GM12878 (cell line): ENCODE measurements around the gene GRIP2. TPM values are rescaled to one million over a fixed set of nuclear protein-coding genes. Genes with fewer than 3 reads are reported as not detected.
A peak's percentile ranks its signal among the peaks of the same experiment; 100 is the strongest.

Experiments used
- ATAC-seq: fragments of 200-7000 bp; cut with Tn5 transposase; 3 replicates; pipeline ENCODE4 v1.9.1; 2020; ENCODE audit warnings: mild to moderate bottlenecking, moderate library complexity
- BruUV-seq: library from RNA; stranded (reverse); fragments of 400-500 nt; replicated peaks from 2 replicates; lab custom pipeline; 2021; lab: Mats Ljungman, UMichigan
- CTCF ChIA-PET: fragments of 300-600 bp; sonication (Branson Sonifier 250); formaldehyde crosslinking; extraction: SDS; loops from one replicate; lab custom pipeline; 2021; ENCODE audit warnings: inconsistent platforms; lab: Yijun Ruan, JAX
- POLR2A ChIA-PET: fragments of 350-600 bp; formaldehyde crosslinking; extraction: SDS; loops from one replicate; lab custom pipeline; 2021; ENCODE audit warnings: inconsistent platforms; lab: Charles Lee
- RAD21 ChIA-PET: fragments of 300-600 bp; sonication (Branson Sonifier 250); formaldehyde crosslinking; loops from one replicate; lab custom pipeline; 2023; ENCODE audit warnings: antibody characterized with exemption; ENCODE audit not compliant: unreplicated experiment; lab: Charles Lee
- SMC1A ChIA-PET: fragments of 300-600 bp; sonication (Branson Sonifier 250); formaldehyde crosslinking; loops from one replicate; lab custom pipeline; 2023; ENCODE audit not compliant: unreplicated experiment, uncharacterized antibody; lab: Charles Lee
- DNase-seq: peaks from one replicate; pipeline ENCODE4 v3.0.0-alpha.2; 2011; ENCODE audit warnings: low read depth, low spot score
- FAIRE-seq: peaks from 3 replicates; lab custom pipeline; 2011; peaks lifted over from hg19 to GRCh38; lab: Jason Lieb, UNC
- H2AFZ ChIP-seq: 2 replicates; pipeline ENCODE4 v1.6.0; 2011; ENCODE audit warnings: low read depth, low read length, control low read depth; ENCODE audit not compliant: control insufficient read depth
- H3K27ac ChIP-seq: 2 replicates; pipeline ENCODE4 v1.5.1; 2011; ENCODE audit warnings: control low read depth; ENCODE audit not compliant: control insufficient read depth, insufficient read depth
- H3K27me3 ChIP-seq, 2 experiments: replicated peaks in 1 of 2; 2 replicates each; pipeline versions ENCODE4 v1.6.0 to v1.6.1; 2011; ENCODE audit warnings: low read length in 1 of 2; ENCODE audit not compliant: control insufficient read depth in 2 of 2, insufficient read depth in 2 of 2
- H3K36me3 ChIP-seq, 2 experiments: 2 replicates each; pipeline ENCODE4 v1.5.1; 2011; ENCODE audit warnings: low read length in 1 of 2; ENCODE audit not compliant: control insufficient read depth in 2 of 2, insufficient read depth in 2 of 2
- H3K4me1 ChIP-seq: 2 replicates; pipeline ENCODE4 v1.6.1; 2011; ENCODE audit warnings: mild to moderate bottlenecking, low read length, moderate library complexity, mixed read lengths; ENCODE audit not compliant: control insufficient read depth, insufficient read depth
- H3K4me2 ChIP-seq: 2 replicates; pipeline ENCODE4 v1.6.0; 2011; ENCODE audit warnings: control low read depth; ENCODE audit not compliant: control insufficient read depth, insufficient read depth
- H3K4me3 ChIP-seq: fragments of 200-600 bp; sonication (generic); 2 replicates; pipeline ENCODE4 v1.5.1; 2016
- H3K79me2 ChIP-seq: 2 replicates; pipeline ENCODE4 v1.6.0; 2011; ENCODE audit warnings: low read length; ENCODE audit not compliant: control insufficient read depth, insufficient read depth
- H3K9ac ChIP-seq: 2 replicates; pipeline ENCODE4 v1.8.0; 2011; ENCODE audit warnings: low read length, control low read depth, mixed read lengths; ENCODE audit not compliant: control insufficient read depth, insufficient read depth
- H3K9me3 ChIP-seq: replicated peaks from 3 replicates; pipeline ENCODE4 v1.5.1; 2011; ENCODE audit warnings: mild to moderate bottlenecking, low read length; ENCODE audit not compliant: control insufficient read depth, insufficient read depth
- H4K20me1 ChIP-seq: 2 replicates; pipeline ENCODE4 v1.6.0; 2011; ENCODE audit not compliant: control insufficient read depth, insufficient read depth
- ATF7 ChIP-seq: fragments of 450-650 bp; IDR thresholded peaks from 2 replicates; pipeline ENCODE4 v1.6.1; 2016; ENCODE audit warnings: low read depth, mild to moderate bottlenecking
- CEBPB ChIP-seq, 2 experiments: fragments of 150-350 bp in 1 of 2; IDR thresholded peaks; 2 replicates each; pipeline ENCODE4 v1.6.1; 2012 to 2014; ENCODE audit warnings: low read depth in 2 of 2, low read length in 2 of 2, borderline replicate concordance in 1 of 2, inconsistent platforms in 1 of 2
- RUNX3 ChIP-seq: IDR thresholded peaks from 2 replicates; pipeline ENCODE4 v1.6.1; 2012; ENCODE audit warnings: low read length, inconsistent platforms
- SMAD1 ChIP-seq: fragments of 450-650 bp; IDR thresholded peaks from 2 replicates; pipeline ENCODE4 v1.6.1; 2018; ENCODE audit warnings: mild to moderate bottlenecking, low read depth; ENCODE audit not compliant: partially characterized antibody
- WGBS: methylation state at CpG from one replicate; pipeline ENCODE4 v1.1.6; 2016; ENCODE audit warnings: low lambda C conversion rate; ENCODE audit not compliant: insufficient replicate concordance, insufficient coverage; ENCODE audit errors: missing lambda C conversion rate; 5-methylcytosine and 5-hydroxymethylcytosine counted together
- in situ Hi-C: fragments of 300-500 bp; cut with MboI; formaldehyde crosslinking; loops from 9 replicates; pipeline ENCODE4 v1.14.3; 2018; ENCODE audit warnings: mixed read lengths
- intact Hi-C: fragments of 100-400 bp; cut with micrococcal nuclease; formaldehyde crosslinking; loops from one replicate; pipeline ENCODE4 v1.14.2; 2022; ENCODE audit not compliant: unreplicated experiment
- polyA plus RNA-seq, 11 experiments: library from polyadenylated mRNA; depleted of rRNA in 4 of 11; unstranded in 6 of 11; stranded (reverse) in 5 of 11; fragments of >200 nt; fragmentation: Nextera tagmentation in 4 of 11; fragmentation: Illumina TruSeq in 1 of 11; extraction: Ambion mirVana in 4 of 11; extraction: Trizol in 1 of 11; gene quantifications; 1 replicate in 1 of 11; 2 replicates in 10 of 11; pipeline versions ENCODE4 v1.2.1 to v1.2.3, GENCODE V29; 2011 to 2016; ENCODE audit warnings: inconsistent platforms in 2 of 11, missing spikeins in 2 of 11, low read depth in 1 of 11
- total RNA-seq, 4 experiments: library from RNA; depleted of rRNA in 3 of 4; stranded (reverse); fragments of >200 nt in 3 of 4; fragmentation: Illumina TruSeq in 1 of 4; extraction: Trizol in 1 of 4; gene quantifications; 2 replicates each; pipeline versions ENCODE4 v1.2.1 to v1.2.3, GENCODE V29; 2013 to 2021
- TF ChIP-seq, protein P1 (sequence below): fragments of 450-650 bp; IDR thresholded peaks from 2 replicates; pipeline ENCODE4 v1.6.1; 2018; ENCODE audit warnings: borderline replicate concordance, mild to moderate bottlenecking; ENCODE audit not compliant: partially characterized antibody

The GRIP2 gene
- total and polyA plus RNA-seq, 10 of the 15 experiments (the other 5 are each of a cell fraction or from before 2014, with no cell fraction given): not detected

DNA sequence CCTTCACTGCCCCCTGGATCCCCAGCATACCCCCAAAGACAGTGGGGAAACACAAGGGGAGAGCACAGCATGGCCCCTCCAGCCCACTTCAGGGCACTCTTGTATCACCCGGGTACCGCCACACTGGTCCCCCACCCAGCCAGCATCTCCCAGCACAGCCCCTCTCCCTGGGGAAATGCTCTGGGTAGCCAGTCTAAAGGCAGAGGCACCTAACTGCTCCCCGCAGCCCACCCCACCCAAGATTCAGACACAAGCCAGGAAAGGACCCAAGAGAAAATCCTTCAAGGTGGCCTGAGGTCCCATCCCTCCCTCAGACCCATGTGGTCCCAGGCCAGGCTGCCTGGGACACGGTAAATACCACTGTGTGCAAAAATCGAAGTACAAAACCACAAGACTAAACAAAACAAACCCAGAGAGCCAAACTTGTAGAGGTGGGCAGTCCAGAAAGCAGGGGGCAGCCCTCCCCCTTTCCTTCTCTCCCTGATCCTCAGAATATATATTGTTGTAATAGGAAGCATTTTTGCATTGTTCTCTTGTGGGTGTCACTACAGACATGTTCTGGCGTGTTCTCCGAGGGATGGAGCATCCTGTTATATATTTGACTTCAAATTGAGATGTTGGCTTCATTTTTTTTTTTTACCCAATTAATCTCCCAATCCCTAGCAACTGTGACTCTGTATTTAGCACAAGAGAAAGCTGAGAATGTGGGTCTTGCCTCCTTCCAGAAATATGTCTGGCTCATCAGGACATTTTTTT is 51.7 kb downstream of the GRIP2 start:
- POLR2A ChIA-PET: no interaction called here
- Histone ChIP-seq H4K20me1 (no peaks in the 10 kb centered on the region), H3K9ac (no peak overlapping the region), H3K4me2 (no peak overlapping the region), H3K27me3 (no peaks in the 10 kb centered on the region), H3K36me3 (peaks cover 2 to 8% of the 10 kb centered on the region in 2 experiments), H3K4me1 (peaks cover 10% of the 10 kb centered on the region), H3K9me3 (no peaks in the 10 kb centered on the region), H3K4me3 (no peak overlapping the region), H3K79me2 (no peaks in the 10 kb centered on the region), H2AFZ (no peak overlapping the region), H3K27ac (no peak overlapping the region)
- no TSS peak for BruUV-seq
- ATAC-seq (no peak), FAIRE-seq (no peak), DNase-seq (no peak)
- CTCF ChIA-PET: interaction anchor here (1.7 kb wide), 1 partner anchor 285 kb away, joined by 3 read pairs; no protein-coding TSS in a partner anchor
- SMC1A ChIA-PET: no interaction called here
- intact Hi-C loops: no loop called here
- RAD21 ChIA-PET: no interaction called here
- 87% methylated on average over 7 of the region's 7 CpGs for WGBS
- in situ Hi-C loops: no loop called here
- TF ChIP-seq, protein P1, sequence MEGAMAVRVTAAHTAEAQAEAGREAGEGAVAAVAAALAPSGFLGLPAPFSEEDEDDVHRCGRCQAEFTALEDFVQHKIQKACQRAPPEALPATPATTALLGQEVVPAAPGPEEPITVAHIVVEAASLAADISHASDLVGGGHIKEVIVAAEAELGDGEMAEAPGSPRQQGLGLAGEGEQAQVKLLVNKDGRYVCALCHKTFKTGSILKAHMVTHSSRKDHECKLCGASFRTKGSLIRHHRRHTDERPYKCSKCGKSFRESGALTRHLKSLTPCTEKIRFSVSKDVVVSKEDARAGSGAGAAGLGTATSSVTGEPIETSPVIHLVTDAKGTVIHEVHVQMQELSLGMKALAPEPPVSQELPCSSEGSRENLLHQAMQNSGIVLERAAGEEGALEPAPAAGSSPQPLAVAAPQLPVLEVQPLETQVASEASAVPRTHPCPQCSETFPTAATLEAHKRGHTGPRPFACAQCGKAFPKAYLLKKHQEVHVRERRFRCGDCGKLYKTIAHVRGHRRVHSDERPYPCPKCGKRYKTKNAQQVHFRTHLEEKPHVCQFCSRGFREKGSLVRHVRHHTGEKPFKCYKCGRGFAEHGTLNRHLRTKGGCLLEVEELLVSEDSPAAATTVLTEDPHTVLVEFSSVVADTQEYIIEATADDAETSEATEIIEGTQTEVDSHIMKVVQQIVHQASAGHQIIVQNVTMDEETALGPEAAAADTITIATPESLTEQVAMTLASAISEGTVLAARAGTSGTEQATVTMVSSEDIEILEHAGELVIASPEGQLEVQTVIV: no peak
- TF ChIP-seq RUNX3: peak; percentile 16; the same call in 1 of the 2 replicates
- TF ChIP-seq ATF7: no peak
- TF ChIP-seq CEBPB (IDR thresholded peaks at IDR 0.05; ENCODE audit: borderline replicate concordance in 1 of 2, low read depth in 2 of 2, low read length in 2 of 2): no peak
- no peak for TF ChIP-seq SMAD1
